Left ventricle myocardium inferior (tissue), 1 donor: ENCODE data around the gene SORCS1. TPM values are rescaled to one million over a fixed set of nuclear protein-coding genes. Genes with fewer than 3 reads are reported as not detected.
A peak's percentile ranks its signal among the peaks of the same experiment; 100 is the strongest.

Source experiments
- DNase-seq: peaks from one replicate; pipeline ENCODE4 v3.0.0-alpha.2; 2020
- H3K27ac ChIP-seq: fragments of 200-600 bp; replicated peaks from 2 replicates; pipeline ENCODE4 v1.8.0; 2021
- H3K27me3 ChIP-seq: fragments of 200-600 bp; 2 replicates; pipeline ENCODE4 v1.8.0; 2021; ENCODE audit warnings: low read depth
- H3K36me3 ChIP-seq: fragments of 200-600 bp; 2 replicates; pipeline ENCODE4 v1.8.0; 2021
- H3K4me1 ChIP-seq: fragments of 200-600 bp; 2 replicates; pipeline ENCODE4 v1.8.0; 2021
- H3K4me3 ChIP-seq: fragments of 200-600 bp; 2 replicates; pipeline ENCODE4 v1.8.0; 2021; ENCODE audit warnings: mild to moderate bottlenecking, moderate library complexity
- H3K9me3 ChIP-seq: fragments of 200-600 bp; replicated peaks from 2 replicates; pipeline ENCODE4 v1.8.0; 2021
- CTCF ChIP-seq: fragments of 200-600 bp; IDR thresholded peaks from 2 replicates; pipeline ENCODE4 v1.8.0; 2021; ENCODE audit warnings: antibody characterized with exemption, mild to moderate bottlenecking, borderline replicate concordance
- intact Hi-C: fragments of 100-400 bp; cut with micrococcal nuclease; formaldehyde crosslinking; loops from one replicate; pipeline ENCODE4 v1.11.0; 2022
- total RNA-seq: library from RNA; stranded (reverse); fragmentation: NEBNext Ultra II Directional; extraction: Animal tissue kit (Norgen Biotek cat#: 25700); gene quantifications from one replicate; pipeline ENCODE4 v1.2.1, GENCODE V29; 2021
- donor health status: DM: no; HTN: yes; CAD: no; lungs with severe emphysema.

Gene SORCS1
- total RNA-seq, 1 donor from 2014 or later: 2.9 TPM

GRCh38 chr10:107168738-107169137 is 4.2 kb upstream of the SORCS1 start:
- no peak overlapping the region for H3K4me3 ChIP-seq
- H3K9me3 ChIP-seq: no peaks in the 10 kb centered on the region
- DNase-seq: no peak
- H3K27me3 ChIP-seq: peaks cover 59% of the 10 kb centered on the region
- no peaks in the 10 kb centered on the region for H3K36me3 ChIP-seq
- no peak for TF ChIP-seq CTCF
- intact Hi-C loops: no loop called here
- H3K4me1 ChIP-seq: peaks cover 6% of the 10 kb centered on the region
- no peak overlapping the region for H3K27ac ChIP-seq

DNA sequence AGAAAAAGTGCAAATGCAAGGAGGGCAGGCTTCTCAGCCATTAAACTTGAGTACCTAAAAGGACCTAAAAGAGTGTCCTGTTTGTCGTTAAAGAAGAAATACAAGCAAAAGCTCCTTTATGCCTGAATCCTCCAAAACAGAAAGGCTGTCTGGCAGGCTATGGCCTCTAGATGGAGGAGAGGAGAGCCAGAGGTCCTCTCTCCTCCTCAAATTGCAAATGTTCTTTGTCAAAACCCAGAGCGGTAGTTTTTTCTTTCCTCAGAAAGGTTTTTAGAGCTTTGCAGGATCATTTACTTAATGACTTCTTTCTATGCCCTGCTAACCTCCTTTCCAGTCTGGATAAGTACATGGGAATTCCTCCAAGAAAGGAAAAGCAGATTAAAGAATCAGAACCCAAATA is 1.9 kb upstream of the SORCS1 start:
- no peak for TF ChIP-seq CTCF
- H3K9me3 ChIP-seq: no peaks in the 10 kb centered on the region
- H3K36me3 ChIP-seq: no peaks in the 10 kb centered on the region
- no peak for DNase-seq
- H3K4me3 ChIP-seq: no peak overlapping the region
- H3K4me1 ChIP-seq: peaks cover 6% of the 10 kb centered on the region
- H3K27me3 ChIP-seq: peaks cover 82% of the 10 kb centered on the region
- no peak overlapping the region for H3K27ac ChIP-seq
- intact Hi-C loops: no loop called here

DNA sequence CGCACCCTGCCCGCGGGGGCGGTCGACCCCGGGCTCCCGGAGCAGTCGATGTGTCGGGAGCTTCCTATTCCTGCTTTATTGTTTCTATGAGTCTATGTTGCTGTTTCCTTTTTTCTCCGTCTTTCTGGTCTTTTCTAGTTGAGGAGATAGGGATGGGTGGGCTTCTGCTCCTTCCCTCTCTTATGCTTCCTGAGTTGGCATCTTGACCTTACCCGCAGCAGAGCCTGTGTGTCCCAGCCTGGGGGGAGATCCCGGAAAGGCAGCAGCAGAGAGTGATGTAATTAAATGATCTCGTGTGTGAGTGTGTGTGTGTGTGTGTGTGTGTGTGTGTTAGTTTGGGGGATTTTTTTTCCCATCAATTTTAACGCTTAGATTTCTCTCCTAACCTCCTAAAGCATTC is 486 bp upstream of the SORCS1 start:
- intact Hi-C loops: no loop called here
- H3K27ac ChIP-seq: no peak overlapping the region
- TF ChIP-seq CTCF: no peak
- H3K4me1 ChIP-seq: peaks cover 6% of the 10 kb centered on the region
- peaks cover 92% of the 10 kb centered on the region for H3K27me3 ChIP-seq
- H3K4me3 ChIP-seq: peak overlapping the region; percentile 64
- no peaks in the 10 kb centered on the region for H3K9me3 ChIP-seq
- no peaks in the 10 kb centered on the region for H3K36me3 ChIP-seq
- no peak for DNase-seq

- no peak for TF ChIP-seq CTCF
Observed at GRCh38 chr10:107163076-107163855, 1.2 kb downstream of the SORCS1 start.

DNA sequence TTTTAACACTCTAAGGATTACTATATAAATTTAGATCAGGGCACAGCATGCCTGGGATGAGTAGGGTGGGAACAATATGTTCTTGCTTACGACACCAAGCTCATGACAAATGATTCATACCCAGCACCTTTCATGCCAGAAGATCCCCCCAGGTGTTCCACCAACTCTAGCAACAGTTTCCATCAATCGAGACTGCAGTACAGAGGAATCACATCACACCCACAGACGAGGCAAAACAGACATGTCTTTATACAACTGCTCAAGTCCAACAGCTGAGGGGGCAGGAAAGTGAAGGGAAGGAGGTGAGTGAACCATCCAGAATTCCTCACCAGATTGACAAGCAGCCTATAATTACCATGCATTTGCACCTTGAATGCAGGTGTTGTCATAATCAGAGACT is 3.6 kb downstream of the SORCS1 start:
- DNase-seq: no peak
- H3K9me3 ChIP-seq: no peaks in the 10 kb centered on the region

More at GRCh38 chr10:107163076-107163855, 1.2 kb downstream of the SORCS1 start:
- Histone ChIP-seq H3K27ac (peak overlapping the region; percentile 16), H3K9me3 (no peaks in the 10 kb centered on the region), H3K4me1 (peaks cover 6% of the 10 kb centered on the region), H3K27me3 (peaks cover 86% of the 10 kb centered on the region), H3K4me3 (peak overlapping the region; percentile 64), H3K36me3 (no peaks in the 10 kb centered on the region)
- DNase-seq: no peak
- intact Hi-C loops: no loop called here

More for the DNA sequence above, 3.6 kb downstream of the SORCS1 start:
- Histone ChIP-seq H3K27me3 (peaks cover 69% of the 10 kb centered on the region), H3K27ac (no peak overlapping the region), H3K4me1 (peaks cover 6% of the 10 kb centered on the region), H3K36me3 (no peaks in the 10 kb centered on the region), H3K4me3 (no peak overlapping the region)
- intact Hi-C loops: no loop called here
- no peak for TF ChIP-seq CTCF
